ENCODE measurements around the gene CD300LF.

Gene CD300LF

DNA sequence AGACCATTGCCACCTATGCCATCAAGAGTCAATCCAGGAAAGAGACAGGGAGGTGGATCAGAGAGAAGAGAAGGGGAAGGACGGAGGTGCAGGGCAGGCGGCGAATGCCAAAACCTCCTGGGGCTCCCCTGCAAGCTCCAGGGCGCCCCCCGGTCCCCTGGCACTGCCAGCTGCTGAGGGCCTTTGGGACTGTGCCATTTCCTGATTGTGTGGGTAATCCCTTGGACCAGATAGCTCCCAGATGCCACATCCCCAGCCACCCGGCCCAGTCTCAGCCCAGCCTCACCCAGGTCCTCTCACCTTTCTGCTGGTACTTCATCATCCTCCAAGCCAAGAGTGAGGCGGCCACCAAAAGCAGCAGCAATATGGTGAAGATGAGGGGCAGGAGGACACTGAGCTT lies 14.7 kb downstream of the CD300LF start:
- H3K27ac ChIP-seq: no peak overlapping the region
- TF ChIP-seq, protein P1, sequence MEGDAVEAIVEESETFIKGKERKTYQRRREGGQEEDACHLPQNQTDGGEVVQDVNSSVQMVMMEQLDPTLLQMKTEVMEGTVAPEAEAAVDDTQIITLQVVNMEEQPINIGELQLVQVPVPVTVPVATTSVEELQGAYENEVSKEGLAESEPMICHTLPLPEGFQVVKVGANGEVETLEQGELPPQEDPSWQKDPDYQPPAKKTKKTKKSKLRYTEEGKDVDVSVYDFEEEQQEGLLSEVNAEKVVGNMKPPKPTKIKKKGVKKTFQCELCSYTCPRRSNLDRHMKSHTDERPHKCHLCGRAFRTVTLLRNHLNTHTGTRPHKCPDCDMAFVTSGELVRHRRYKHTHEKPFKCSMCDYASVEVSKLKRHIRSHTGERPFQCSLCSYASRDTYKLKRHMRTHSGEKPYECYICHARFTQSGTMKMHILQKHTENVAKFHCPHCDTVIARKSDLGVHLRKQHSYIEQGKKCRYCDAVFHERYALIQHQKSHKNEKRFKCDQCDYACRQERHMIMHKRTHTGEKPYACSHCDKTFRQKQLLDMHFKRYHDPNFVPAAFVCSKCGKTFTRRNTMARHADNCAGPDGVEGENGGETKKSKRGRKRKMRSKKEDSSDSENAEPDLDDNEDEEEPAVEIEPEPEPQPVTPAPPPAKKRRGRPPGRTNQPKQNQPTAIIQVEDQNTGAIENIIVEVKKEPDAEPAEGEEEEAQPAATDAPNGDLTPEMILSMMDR (conservative IDR thresholded peaks at IDR 0.05): no peak

DNA sequence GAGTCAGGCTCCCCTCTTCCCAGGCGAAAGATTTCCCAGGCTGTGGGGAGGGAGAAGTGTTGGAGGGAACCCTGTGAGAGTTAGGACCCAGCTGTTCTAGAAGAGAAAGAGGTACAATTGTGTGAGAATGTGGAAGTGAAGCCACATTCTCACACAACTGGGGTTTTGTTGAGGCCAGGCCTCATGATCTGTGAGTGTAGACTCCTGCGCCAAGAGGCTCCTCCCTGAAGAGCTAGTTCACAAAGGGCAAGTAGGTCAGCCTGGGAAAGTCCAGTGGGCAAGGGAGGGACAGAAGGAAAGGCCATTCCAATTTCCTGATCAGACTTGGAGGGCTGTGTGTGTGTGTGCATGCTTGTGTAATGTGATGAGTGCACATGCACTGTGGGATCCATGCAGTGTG lies 15.2 kb downstream of the CD300LF start:
- H3K27ac ChIP-seq: no peak overlapping the region
- TF ChIP-seq, protein P1 (conservative IDR thresholded peaks at IDR 0.05): no peak

DNA sequence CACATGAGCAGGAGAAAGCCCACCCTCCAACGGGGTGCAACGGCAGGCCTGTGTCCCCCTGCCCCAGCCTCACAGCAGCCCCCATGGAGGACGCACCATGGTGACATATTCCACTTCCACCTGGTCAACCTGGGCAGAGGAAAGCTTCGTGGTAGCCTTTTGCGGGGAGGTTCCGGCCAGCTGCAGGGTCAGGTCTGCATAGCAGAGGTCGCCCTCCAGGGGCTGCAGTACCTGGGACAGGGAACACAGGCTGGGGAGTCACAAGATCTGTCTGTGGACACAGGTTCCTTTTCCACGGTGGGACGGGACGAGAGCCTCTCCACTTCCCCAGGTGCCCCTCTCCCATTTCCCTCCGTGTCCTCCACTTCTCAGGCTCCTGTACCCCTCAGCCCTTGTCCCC lies 17.1 kb downstream of the CD300LF start:
- TF ChIP-seq, protein P1 (conservative IDR thresholded peaks at IDR 0.05): no peak
- H3K27ac ChIP-seq: no peak overlapping the region

DNA sequence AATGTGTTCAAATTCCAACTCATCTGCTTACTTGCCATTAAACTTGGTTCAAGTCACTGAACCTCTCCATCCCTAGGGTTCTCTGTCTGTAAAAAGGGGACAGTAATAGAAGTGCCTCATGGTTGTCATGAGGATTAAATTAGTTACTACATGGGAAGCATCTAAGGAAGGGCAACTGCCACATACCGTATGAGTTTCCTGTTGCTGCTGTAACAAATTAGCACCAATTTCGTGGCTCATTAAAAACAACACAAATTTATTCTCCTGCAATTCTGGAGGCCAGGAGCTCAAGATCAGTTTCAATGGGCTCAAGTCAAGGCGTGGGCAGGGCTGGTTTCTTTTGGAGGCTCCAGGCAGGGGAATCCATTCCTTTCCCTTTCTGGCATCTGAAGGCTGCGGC lies 18.6 kb downstream of the CD300LF start:
- TF ChIP-seq, protein P1 (conservative IDR thresholded peaks at IDR 0.05): no peak

DNA sequence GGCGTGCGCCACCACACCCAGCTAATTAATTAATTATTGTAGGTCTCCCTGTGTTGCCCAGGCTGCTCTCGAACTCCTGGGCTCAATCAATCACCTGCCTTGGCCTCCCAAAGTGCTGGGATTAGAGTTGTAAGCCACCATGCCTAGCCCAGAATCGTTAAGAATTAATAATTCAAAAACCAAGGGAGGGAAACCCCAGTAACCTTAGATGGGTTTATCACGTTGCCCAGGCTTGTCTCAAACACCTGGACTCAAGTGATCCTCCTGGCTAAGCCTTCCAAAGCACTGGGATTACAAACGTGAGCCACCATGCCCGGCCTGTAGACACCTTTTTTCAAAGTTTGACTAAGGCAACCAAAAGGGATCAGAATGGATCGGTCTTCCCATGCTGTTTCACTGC lies 21.6 kb downstream of the CD300LF start:
- TF ChIP-seq, protein P1 (conservative IDR thresholded peaks at IDR 0.05): no peak
- no peak overlapping the region for H3K27ac ChIP-seq

More for the DNA sequence above, 18.6 kb downstream of the CD300LF start:
- no peak overlapping the region for H3K27ac ChIP-seq

GRCh38 chr17:74690409-74690825 lies 22.3 kb downstream of the CD300LF start:
- H3K27ac ChIP-seq: no peak overlapping the region

GRCh38 chr17:74687886-74688285 lies 24.8 kb downstream of the CD300LF start:
- TF ChIP-seq, protein P1 (conservative IDR thresholded peaks at IDR 0.05): no peak
- H3K27ac ChIP-seq: no peak overlapping the region

More at GRCh38 chr17:74690409-74690825, 22.3 kb downstream of the CD300LF start:
- TF ChIP-seq, protein P1 (conservative IDR thresholded peaks at IDR 0.05): no peak

Measured in VCaP (cell line).